ENCODE measurements around the gene CACNA2D3. TPM values are rescaled to one million over a fixed set of nuclear protein-coding genes. Genes with fewer than 3 reads are reported as not detected.

CACNA2D3 gene
- total RNA-seq, 1 donor from 2014 or later: 1.3 TPM

- TF ChIP-seq CTCF (conservative IDR thresholded peaks at IDR 0.05; ENCODE audit: low read depth, low read length): no peak
- no peak overlapping the region for H3K4me3 ChIP-seq (ENCODE audit: low read depth, low read length)
- DNase-seq (ENCODE audit: low read depth): no peak
Measured at GRCh38 chr3:54127499-54128056, 5.2 kb downstream of the CACNA2D3 start.

- no peak for DNase-seq (ENCODE audit: low read depth)
- no peak overlapping the region for H3K4me3 ChIP-seq (ENCODE audit: low read depth, low read length)
- TF ChIP-seq CTCF (conservative IDR thresholded peaks at IDR 0.05; ENCODE audit: low read depth, low read length): no peak
Measured at GRCh38 chr3:54131026-54131605, 8.8 kb downstream of the CACNA2D3 start.

GRCh38 chr3:54131890-54132289 lies 9.5 kb downstream of the CACNA2D3 start:
- no peak for TF ChIP-seq CTCF (conservative IDR thresholded peaks at IDR 0.05; ENCODE audit: low read depth, low read length)
- no peak overlapping the region for H3K4me3 ChIP-seq (ENCODE audit: low read depth, low read length)
- no peak for DNase-seq (ENCODE audit: low read depth)

- no peak overlapping the region for H3K4me3 ChIP-seq (ENCODE audit: low read depth, low read length)
- no peak for TF ChIP-seq CTCF (conservative IDR thresholded peaks at IDR 0.05; ENCODE audit: low read depth, low read length)
- DNase-seq (ENCODE audit: low read depth): no peak
Measured at GRCh38 chr3:54132685-54133084, 10.3 kb downstream of the CACNA2D3 start.

GRCh38 chr3:54133196-54133595 lies 10.8 kb downstream of the CACNA2D3 start:
- no peak for DNase-seq (ENCODE audit: low read depth)
- no peak overlapping the region for H3K4me3 ChIP-seq (ENCODE audit: low read depth, low read length)
- no peak for TF ChIP-seq CTCF (conservative IDR thresholded peaks at IDR 0.05; ENCODE audit: low read depth, low read length)

- DNase-seq (ENCODE audit: low read depth): no peak
- no peak for TF ChIP-seq CTCF (conservative IDR thresholded peaks at IDR 0.05; ENCODE audit: low read depth, low read length)
- no peak overlapping the region for H3K4me3 ChIP-seq (ENCODE audit: low read depth, low read length)
Measured at GRCh38 chr3:54134155-54134554, 11.8 kb downstream of the CACNA2D3 start.

GRCh38 chr3:54134713-54135112 lies 12.4 kb downstream of the CACNA2D3 start:
- no peak for TF ChIP-seq CTCF (conservative IDR thresholded peaks at IDR 0.05; ENCODE audit: low read depth, low read length)
- no peak for DNase-seq (ENCODE audit: low read depth)
- H3K4me3 ChIP-seq (ENCODE audit: low read depth, low read length): no peak overlapping the region

Data from epithelial cell of proximal tubule (primary cell).